Uterus (tissue), 2 donors: ENCODE data around the gene CYP1A2.

Experiments
- CTCF ChIP-seq, 4 experiments: fragments of 200-600 bp in 2 of 4; fragments of 450-650 bp in 2 of 4; sonication (generic) in 2 of 4; IDR thresholded peaks; one replicate each; pipeline ENCODE4 v1.5.1; 2016 to 2019; ENCODE audit warnings: antibody characterized with exemption in 4 of 4, mild to moderate bottlenecking in 2 of 4, moderate library complexity in 1 of 4
- POLR2A ChIP-seq, 2 donors: fragments of 450-650 bp; IDR thresholded peaks; one replicate each; pipeline ENCODE4 v1.6.1; 2016; ENCODE audit warnings: antibody characterized with exemption in 2 of 2, mild to moderate bottlenecking in 1 of 2, moderate library complexity in 1 of 2

DNA sequence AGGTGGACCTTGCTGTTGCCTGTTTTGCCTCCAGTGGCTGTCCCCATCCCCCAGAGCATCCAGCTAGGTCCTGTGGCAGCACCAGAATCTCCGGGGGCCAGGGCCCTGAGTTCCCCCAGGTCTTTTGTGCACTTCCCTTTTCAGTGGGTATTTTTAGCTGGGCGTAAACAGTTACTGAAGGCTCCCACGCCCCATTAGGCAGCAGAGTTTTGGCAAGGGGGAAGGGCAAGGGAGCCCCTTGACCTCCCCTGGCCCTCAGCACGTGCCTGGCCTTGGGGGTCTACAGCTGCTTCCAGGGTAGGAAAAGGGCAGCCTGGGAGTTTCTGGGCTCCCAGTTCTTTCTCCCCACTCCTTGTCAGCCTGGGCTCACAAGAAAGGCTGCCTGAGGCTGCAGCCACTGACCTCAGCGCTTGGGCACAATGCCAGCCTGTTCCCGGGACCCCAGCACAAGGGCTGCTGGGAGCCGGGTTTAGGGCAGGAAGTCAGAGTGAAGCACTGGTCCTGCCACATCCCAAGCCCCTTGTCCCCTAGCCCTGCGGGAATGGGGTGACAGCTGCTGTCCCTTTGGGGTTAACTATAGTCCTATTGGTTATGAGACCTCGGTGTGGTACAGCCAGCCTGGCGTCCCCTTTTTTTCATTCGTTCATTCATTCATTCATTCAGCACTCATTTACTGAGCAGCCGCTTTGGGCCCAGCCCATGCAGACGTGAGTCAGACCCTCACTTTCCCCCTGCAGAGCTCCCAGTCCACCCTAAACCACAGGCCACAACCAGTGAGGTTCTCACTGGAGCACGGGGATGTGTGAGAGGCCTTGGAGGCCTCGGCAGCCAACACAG lies 41.7 kb downstream of the CYP1A2 start:
- TF ChIP-seq CTCF (IDR thresholded peaks at IDR 0.05) = no peak
- TF ChIP-seq POLR2A (IDR thresholded peaks at IDR 0.05) = no peak
